SIG-M5 treated with dmso at 0.1 percent for 504 hours (cell line): Measurements from ENCODE around the gene IMMP2L.
"Not testable (repeated sequence)": the region's sequence is repeated elsewhere in the genome, so short reads cannot be mapped to it uniquely, and the experiment has no call there.

Source experiments
- DNase-seq: peaks from one replicate; lab custom pipeline; 2025; ENCODE audit not compliant: unreplicated experiment; lab: John Stamatoyannopoulos, UW

The IMMP2L gene

GRCh38 chr7:111510062-111510461 lies 52.2 kb downstream of the IMMP2L start:
- no peak for DNase-seq

DNA sequence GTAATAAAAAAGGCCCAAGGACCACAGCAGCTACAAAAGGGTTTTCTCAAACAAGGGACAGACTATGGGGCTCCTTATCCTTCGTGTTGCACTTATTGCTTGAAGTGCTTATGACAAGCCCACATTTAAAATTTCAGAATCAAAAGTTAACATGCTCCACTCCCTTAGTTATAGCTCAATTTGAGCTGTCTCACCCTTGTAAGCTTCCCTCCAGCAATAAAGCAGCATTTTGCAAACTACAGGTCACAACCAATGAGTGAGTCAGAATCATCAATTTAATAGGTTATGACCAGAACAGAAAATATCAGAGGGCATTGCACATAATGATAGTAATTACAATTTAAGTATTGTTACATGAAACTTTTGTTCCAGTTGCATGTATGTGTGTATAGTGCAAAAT lies 53.0 kb downstream of the IMMP2L start:
- DNase-seq = no peak

DNA sequence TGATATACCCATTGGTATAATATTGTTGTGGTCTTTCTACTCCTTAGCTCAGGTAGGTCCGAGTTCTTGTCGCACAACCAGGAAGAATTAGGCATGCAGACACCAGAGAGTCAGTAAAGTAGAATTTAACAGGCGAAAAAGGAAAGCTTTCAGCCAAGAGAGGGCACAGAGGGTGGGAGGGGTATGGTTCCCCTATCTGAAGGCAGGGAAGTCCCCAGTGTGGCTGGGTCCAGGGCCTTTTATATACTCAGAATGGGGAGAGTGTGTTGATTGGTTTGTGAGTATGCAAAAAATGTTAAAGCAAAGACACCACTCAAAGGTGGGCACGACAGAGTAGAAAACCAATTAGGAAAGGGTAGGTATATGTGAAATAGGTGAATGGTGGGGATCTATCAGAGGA lies 53.9 kb downstream of the IMMP2L start:
- no peak for DNase-seq

DNA sequence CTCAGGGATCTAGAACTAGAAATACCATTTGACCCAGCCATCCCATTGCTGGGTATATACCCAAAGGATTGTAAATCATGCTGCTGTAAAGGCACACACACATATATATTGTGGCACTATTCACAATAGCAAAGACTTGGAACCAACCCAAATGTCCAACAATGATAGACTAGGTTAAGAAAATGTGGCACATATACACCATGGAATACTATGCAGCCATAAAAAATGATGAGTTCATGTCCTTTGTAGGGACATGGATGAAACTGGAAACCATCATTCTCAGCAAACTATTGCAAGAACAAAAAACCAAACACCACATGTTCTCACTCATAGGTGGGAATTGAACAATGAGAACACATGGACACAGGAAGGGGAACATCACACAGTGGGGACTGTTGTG lies 56.9 kb downstream of the IMMP2L start:
- DNase-seq = not testable (repeated sequence)

DNA sequence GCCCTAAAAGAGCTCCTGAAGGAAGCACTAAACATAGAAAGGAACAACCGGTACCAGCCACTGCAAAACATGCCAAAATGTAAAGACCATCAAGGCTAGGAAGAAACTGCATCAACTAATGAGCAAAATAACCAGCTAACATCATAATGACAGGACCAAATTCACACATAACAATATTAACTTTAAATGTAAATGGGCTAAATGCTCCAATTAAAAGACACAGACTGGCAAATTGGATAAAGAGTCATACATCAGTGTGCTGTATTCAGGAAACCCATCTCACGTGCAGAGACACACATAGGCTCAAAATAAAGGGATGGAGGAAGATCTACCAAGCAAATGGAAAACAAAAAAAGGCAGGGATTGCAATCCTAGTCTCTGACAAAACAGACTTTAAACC lies 60.5 kb downstream of the IMMP2L start:
- DNase-seq = not testable (repeated sequence)

DNA sequence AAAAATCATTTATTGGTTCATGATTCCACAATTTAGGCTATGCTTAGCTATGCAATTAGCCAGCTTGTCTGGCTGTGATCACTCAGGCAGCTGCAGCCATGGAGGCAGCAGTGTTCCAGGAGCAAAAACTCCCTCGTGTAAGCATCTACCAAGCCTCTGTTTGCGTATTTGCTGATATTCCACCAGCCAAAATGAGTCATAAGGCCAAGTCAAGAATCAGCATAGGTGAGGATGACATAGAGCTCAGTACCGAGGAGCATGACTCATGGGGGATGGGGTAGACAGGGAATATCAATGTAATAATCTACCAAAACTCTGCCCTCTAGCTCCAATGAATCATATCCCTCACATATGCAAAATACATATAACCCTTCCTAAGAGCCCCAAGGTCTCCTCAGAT lies 63.3 kb downstream of the IMMP2L start:
- DNase-seq = peak; percentile 37

GRCh38 chr7:111498391-111499007 lies 63.8 kb downstream of the IMMP2L start:
- DNase-seq = no peak

DNA sequence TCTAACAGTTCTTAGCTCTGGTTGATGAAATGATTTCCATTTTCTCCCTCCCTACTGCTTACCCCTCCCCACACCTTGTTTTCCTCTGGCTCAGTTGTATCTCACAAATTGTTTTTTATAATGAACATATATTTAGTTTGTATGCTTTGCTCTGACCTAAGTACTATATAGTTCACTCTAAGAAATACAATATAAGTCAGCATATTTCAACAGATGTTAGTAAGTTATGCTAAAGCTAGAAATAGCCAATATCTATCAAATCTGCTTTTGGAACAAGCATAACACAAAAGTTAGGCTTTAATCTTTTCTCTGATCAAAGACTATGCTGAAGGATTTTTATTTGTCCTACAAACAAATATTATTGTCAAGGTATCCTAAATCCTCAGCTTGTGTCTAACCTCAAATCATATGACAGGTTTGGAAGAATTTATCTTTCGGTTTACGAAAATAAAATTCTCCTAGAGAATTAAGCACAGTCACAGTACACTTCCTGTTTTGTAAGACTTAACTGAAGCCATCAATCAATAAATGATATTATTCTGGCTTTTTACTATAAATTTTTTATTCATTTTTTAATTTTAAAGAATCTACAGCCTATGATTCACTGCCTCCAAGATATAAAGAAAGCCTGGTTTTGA lies 67.0 kb downstream of the IMMP2L start:
- no peak for DNase-seq

- no peak for DNase-seq
Measured at GRCh38 chr7:111492234-111492633, 70.1 kb downstream of the IMMP2L start.

DNA sequence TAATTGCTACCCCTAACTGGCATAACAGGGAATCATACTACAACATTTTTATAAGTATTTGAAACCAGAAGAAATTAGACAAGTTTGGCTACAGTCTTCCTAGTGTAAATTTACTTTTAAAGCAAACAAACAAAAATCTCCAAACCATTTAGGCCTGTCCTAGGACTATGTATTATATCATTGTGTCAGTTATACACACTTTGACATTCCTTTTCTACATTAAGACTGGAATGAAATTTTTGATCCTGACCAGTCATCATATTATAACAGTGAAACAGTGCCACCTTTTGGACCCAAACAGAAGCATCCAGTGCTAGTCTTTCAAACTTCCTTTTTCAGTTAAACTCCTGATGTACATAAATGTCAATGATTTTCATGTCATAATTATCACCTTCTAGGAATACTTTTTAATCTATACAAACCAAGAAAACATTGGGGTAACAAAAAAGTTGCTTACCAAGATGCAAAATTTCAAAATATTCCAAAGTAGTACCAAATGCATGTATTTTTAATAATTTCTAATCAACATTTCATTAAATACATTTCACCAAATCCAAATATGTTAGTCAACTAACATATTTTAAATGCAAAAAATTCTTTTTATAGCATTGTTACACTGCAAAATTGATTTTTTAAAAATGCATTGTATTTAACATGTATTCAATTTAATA lies 75.7 kb downstream of the IMMP2L start:
- peak; percentile 68 for DNase-seq

DNA sequence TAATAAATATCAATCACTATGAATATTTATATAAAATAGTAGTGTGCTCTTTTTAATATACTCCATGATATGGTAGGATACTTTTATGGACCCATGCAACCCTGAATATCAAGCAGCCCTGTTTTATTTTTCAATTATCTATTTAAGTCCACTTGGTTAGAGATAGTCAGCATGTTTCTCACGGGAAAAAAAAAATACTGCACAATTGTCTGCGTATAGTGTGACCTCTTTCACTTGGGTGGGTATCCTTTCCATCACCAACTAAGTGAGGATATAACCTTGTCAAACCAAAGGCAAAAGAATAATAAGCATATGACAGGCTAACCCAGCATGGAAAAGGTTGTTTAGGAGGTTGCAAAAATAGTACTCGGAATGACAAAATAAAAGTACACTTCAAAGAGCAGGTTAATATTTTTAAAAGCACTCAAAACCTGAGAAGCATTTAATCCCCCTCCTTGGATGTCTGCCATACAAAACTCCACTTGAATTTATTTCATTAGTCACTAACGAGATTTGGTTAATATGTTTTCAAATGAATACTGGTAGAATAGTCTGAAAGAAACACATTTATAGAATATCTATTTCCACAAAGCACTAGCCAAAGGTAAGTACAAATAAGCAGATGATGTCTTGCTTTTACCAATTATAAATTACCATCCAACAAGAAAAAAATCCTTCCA lies 76.5 kb downstream of the IMMP2L start:
- no peak for DNase-seq

- no peak for DNase-seq
Measured at GRCh38 chr7:111483078-111483477, 79.2 kb downstream of the IMMP2L start.

- DNase-seq = no peak
Measured at GRCh38 chr7:111477462-111478225, 84.6 kb downstream of the IMMP2L start.

DNA sequence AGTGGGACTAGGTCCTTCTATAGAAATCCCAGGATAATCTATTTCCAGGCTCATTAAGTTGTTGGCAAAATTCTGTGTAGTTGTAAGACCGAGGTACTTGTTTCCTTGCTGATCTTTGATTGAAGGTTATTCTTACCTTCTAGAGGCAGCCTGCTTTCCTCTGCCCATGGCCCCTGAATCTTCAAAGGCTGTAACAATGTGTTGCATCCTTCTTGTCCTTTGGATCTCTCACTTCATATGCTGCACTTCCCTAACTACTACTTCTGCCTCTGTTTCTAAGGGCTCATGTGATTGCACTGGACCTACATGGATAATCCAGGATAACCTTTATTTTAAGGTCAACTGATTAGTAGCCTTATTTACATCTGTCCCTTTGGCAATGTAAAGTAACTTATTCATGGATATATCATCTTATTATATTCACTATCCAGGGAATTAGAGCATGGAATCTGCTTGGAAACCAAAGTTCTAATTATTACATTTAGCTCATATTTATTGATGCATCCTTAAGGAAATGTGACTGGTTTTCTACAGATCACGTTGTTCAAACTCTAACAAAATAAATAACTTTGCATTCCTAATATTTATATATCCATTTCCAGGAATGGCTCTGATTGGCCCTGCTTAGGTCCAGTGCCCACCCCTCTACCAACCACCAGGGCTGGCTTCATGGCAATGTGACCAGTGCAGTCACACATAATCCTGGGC lies 85.6 kb downstream of the IMMP2L start:
- DNase-seq = no peak

DNA sequence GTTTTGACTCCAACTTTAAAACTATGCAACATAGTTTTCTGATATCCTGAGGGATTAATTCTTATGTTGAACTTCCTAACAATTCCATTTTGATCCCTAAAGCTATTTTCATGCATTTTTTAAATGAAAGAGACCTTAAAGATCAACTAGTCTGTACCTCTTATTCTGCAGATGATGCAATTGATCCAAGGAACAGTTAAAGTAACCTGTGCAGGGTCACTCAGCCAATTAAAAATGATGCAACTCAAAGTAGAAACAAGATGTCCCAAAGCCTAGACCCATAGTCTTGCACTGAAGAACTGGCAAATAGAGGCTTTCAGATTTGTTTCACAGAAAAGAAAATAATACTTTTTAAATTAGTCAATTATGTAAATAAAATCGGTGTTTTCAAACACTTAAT lies 86.3 kb downstream of the IMMP2L start:
- DNase-seq = no peak

DNA sequence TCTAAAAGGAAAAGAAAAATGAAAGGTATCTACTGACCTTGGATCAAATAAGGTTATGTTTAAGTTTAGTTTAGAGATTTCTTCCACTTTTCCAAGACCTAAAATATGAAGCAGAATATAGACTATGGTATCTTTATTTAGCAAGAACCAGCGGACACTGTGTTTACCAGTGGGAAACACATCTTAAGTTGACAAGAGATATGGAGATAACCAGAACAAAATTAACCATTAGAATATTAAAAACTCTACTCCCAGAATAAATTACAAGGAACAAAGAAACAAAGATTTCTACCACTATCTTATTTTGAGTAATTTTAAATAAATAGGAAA lies 86.9 kb downstream of the IMMP2L start:
- DNase-seq = no peak

GRCh38 chr7:111474723-111475418 lies 87.4 kb downstream of the IMMP2L start:
- no peak for DNase-seq

DNA sequence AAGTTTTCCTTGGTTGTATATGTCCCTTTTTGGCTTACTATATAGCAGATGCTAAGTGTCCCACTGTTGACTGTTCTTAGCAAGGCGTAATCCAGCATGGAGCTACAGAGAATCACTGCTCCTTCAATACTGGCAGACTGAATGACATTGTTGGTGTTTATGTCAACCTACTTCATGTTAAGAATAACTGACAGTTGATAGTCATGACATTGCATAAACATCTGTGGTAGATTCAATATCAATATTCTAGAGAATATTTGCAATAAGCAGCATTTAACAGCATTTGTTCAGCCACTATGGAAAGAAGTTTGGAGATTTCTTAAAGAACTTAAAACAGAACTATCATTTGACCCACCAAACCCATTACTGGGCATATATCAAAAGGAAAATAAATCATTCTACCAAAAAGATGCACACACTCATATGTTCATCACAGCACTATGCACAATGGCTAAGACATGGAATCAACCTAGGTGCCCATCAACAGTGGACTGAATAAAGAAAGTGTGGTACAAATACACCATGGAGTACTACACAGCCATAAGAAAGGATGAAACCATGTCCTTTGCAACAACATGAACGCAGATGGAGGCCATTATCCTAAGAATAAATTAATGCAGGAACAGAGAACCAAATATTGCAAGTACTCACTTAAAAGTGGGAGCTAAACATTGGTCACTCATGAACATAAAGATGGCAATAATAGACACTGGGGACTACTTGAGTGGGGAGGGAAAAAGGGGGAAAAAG lies 88.7 kb downstream of the IMMP2L start:
- DNase-seq = no peak

DNA sequence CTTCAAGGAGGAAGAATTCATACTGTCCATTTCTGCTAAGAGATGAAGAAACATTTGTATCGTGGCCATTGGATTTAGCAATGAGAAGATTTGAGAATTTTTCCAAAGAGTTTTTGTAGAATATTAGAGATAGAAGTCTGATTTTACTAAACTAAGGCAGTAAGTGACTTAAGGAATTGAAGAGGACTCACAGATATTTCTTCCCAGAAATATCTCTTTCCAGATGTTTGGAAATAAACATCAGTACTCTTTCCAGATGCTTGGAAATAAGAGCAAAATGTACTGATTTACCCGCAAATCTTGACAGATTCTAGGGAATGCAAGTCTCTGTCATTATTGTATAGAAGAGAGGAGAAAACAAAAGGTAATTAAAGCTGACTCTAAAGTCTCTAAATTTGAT lies 91.3 kb downstream of the IMMP2L start:
- DNase-seq = no peak
